ENCODE data around the gene PIAS4. TPM values are rescaled to one million over a fixed set of nuclear protein-coding genes. Genes with fewer than 3 reads are reported as not detected.
"Not testable (repeated sequence)": the region's sequence is repeated elsewhere in the genome, so short reads cannot be mapped to it uniquely, and the experiment has no call there.

PIAS4 gene
- total and polyA plus RNA-seq, 5 experiments from 2014 or later = 3.2 to 34.9 (median 4.9) TPM

- ATAC-seq (no peak), DNase-seq (no peak)
- no peaks in the 10 kb centered on the region for H3K27me3 Mint-ChIP-seq
- H3K4me1 Mint-ChIP-seq = peaks cover 14 to 55% (median 36%) of the 10 kb centered on the region in 4 donors
- H3K36me3 Mint-ChIP-seq = peaks cover 0 to 7% (median 4%) of the 10 kb centered on the region in 3 donors
- peak overlapping the region in 7 of 10 donors; percentile 9 to 93 (median 33) for H3K4me3 Mint-ChIP-seq
- POLR2A ChIA-PET = interaction anchor here (0.6 to 1.0 kb wide), 2 partner anchors 23 to 36 kb away, joined by 3 to 5 read pairs; no protein-coding TSS in a partner anchor
- H3K9me3 Mint-ChIP-seq = no peaks in the 10 kb centered on the region
- H3K27ac Mint-ChIP-seq = peak overlapping the region in 1 of 10 donors; percentile 72
These were observed 2.7 kb downstream of the PIAS4 start for GRCh38 chr19:4009990-4010807.

DNA sequence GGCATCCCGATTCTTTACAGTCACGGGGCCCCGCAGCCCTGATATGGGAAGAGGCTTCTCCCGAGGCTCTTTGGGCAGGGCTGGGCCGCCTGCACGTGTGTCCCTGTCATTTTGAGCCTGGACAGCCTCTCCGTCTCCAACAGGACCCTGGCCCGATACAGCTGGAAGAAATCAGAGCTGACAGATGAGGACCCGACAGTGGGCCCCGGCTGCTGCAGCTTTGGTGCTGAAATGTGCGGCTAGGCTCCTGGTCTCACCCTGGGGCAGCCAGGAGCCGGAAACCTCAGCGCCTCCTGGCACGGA, 3.2 kb downstream of the PIAS4 start:
- H3K9me3 Mint-ChIP-seq = no peaks in the 10 kb centered on the region
- POLR2A ChIA-PET = interaction anchor here (1.0 kb wide), 1 partner anchor 23 kb away, joined by 5 read pairs; no protein-coding TSS in a partner anchor
- DNase-seq (no peak), ATAC-seq (no peak)
- H3K4me1 Mint-ChIP-seq = peaks cover 14 to 57% (median 36%) of the 10 kb centered on the region in 4 donors
- peak overlapping the region in 2 of 10 donors; percentile 52 to 58 for H3K4me3 Mint-ChIP-seq
- H3K36me3 Mint-ChIP-seq = peaks cover 0 to 9% (median 4%) of the 10 kb centered on the region in 3 donors
- peak overlapping the region in 1 of 10 donors; percentile 87 for H3K27ac Mint-ChIP-seq
- no peaks in the 10 kb centered on the region for H3K27me3 Mint-ChIP-seq

DNA sequence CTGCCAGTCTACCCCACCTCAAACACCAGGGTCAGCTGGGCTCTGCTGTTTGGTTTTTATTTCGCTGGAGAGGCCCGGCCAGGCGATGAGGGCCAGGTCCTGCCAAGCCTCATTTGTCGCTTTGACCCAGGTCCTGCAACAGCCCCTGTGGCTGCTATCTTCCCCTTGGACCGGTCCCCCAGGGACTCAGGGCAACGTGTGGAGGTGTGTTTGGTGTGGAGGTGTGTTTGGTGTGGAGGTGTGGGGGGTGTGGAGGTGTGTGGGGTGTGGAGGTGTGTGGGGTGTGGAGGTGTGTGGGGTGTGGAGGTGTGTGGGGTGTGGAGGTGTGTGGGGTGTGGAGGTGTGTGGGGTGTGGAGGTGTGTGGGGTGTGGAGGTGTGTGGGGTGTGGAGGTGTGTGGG, 3.9 kb downstream of the PIAS4 start:
- Mint-ChIP-seq H3K36me3 (peaks cover 0 to 11% (median 4%) of the 10 kb centered on the region in 3 donors), H3K27ac (peak overlapping the region in 1 of 10 donors; percentile 71), H3K4me1 (peaks cover 14 to 59% (median 38%) of the 10 kb centered on the region in 4 donors), H3K4me3 (peak overlapping the region in 4 of 10 donors; percentile 18 to 62 (median 56))
- POLR2A ChIA-PET = interaction anchor here (0.7 to 1.0 kb wide), 3 partner anchors 8 to 44 kb away, joined by 4 to 8 read pairs (median 5); no protein-coding TSS in a partner anchor
- not testable (repeated sequence) for H3K27me3 Mint-ChIP-seq, DNase-seq, H3K9me3 Mint-ChIP-seq, ATAC-seq

DNA sequence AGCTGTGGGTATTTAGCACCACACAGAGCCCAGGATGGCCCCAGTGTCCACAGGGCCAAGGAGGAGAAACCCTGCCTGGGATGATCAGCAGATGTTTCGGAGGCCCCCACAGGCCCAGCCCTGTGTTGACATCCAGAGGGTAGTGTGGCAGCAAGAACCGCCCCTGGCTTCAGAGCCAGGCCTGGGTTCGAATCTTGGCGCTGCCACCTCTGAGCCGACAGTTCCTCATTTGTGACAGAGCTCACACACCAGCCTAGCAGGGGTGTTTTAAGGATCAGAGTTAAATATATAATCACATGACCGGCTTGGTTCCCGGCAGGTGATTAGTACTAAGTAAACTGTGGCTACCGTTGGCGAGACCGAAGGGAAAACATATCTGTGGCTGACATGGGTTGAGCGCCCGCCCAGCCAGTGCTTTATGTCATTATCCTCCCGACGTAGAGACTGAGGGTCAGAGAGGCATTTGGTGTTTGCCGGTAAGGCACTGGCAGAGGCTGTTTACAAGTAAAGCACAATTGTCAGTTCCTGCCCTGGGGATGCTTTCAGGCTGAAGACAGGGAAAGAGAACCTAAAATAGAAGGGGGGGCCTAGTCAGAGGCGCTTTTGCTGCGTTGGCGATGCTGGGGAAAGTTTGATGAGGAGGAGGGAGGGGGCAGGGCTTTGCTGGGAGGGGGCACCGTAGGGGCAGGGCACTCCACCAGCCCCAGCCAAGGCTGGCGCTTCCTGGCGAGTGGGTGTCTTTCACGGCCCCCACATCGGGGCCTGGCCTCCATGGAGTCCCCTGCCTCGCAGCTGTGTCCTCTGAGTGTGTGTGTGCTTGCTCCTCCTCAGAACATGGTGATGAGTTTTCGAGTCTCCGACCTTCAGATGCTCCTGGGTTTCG, 4.8 kb downstream of the PIAS4 start:
- Mint-ChIP-seq H3K27me3 (no peaks in the 10 kb centered on the region), H3K4me1 (peaks cover 16 to 60% (median 38%) of the 10 kb centered on the region in 4 donors), H3K36me3 (peaks cover 0 to 12% (median 4%) of the 10 kb centered on the region in 3 donors), H3K27ac (peak overlapping the region in 3 of 10 donors; percentile 40 to 64 (median 41)), H3K4me3 (peak overlapping the region in 1 of 10 donors; percentile 62), H3K9me3 (no peaks in the 10 kb centered on the region)
- DNase-seq (no peak), ATAC-seq (no peak)
- POLR2A ChIA-PET = interaction anchor here (0.7 to 0.8 kb wide), 3 partner anchors 9 to 44 kb away, joined by 3 to 8 read pairs (median 4); no protein-coding TSS in a partner anchor

DNA sequence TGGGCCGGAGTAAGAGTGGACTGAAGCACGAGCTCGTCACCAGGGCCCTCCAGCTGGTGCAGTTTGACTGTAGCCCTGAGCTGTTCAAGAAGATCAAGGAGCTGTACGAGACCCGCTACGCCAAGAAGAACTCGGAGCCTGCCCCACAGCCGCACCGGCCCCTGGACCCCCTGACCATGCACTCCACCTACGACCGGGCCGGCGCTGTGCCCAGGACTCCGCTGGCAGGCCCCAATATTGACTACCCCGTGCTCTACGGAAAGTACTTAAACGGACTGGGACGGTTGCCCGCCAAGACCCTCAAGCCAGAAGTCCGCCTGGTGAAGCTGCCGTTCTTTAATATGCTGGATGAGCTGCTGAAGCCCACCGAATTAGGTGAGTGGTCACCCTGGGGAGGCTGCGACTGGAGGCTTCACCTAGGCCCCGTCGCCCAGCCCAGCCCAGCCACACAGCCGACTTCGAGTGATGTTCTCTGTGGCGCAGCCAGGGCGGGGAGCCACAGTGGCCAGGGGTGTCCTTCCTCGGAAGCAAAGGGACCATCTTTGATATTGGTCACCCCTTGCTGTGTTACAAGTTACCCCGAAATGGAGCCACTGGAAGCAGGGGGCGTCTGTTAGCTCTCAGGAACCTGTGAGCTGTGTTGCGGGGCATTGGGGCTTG, 5.6 kb downstream of the PIAS4 start:
- H3K27me3 Mint-ChIP-seq = no peaks in the 10 kb centered on the region
- no peaks in the 10 kb centered on the region for H3K9me3 Mint-ChIP-seq
- no peak for DNase-seq
- H3K4me1 Mint-ChIP-seq = peaks cover 16 to 66% (median 38%) of the 10 kb centered on the region in 4 donors
- POLR2A ChIA-PET = interaction anchor here (0.7 to 0.8 kb wide), 2 partner anchors 22 to 23 kb away, joined by 3 read pairs; no protein-coding TSS in a partner anchor
- peak overlapping the region in 1 of 10 donors; percentile 62 for H3K4me3 Mint-ChIP-seq
- H3K27ac Mint-ChIP-seq = peak overlapping the region in 1 of 10 donors; percentile 28
- peaks cover 0 to 14% (median 4%) of the 10 kb centered on the region in 3 donors for H3K36me3 Mint-ChIP-seq
- no peak for ATAC-seq

DNA sequence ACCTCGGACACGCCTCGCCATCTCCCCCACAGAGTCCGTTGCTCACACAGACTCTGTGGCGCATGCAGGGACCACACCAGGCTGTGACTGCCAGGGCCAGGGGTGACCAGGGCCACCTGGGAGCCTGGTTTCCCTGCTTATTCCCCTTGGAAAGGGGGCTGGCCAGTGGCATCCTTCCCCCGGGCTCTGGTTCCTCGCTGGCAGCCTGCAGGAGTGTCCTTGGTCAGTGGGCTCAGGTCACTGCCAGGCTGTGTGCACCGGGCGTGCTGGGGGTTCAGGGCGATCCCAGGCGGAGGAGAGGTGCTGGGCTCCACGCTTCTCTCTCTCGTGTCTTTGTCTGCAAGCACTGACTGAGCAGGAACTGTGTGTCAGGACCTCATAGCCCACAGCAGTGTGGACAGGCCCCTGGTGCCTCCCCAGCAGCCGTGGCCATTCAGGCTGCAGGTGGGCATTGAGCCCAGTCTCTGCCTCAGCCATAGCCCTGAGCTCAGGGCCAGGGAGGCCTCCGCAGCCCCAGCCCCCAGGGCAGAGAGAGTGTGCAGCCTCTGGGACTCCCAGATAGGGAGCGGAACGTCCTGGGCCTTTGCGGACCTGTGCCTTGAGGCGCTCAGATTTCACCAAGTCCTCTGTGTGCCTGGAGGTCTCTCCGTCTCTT, 6.5 kb downstream of the PIAS4 start:
- DNase-seq = no peak
- H3K27ac Mint-ChIP-seq = no peak overlapping the region

GRCh38 chr19:4014541-4015491, 7.3 kb downstream of the PIAS4 start:
- Mint-ChIP-seq H3K36me3 (peaks cover 0 to 18% (median 4%) of the 10 kb centered on the region in 3 donors), H3K27me3 (no peaks in the 10 kb centered on the region), H3K4me3 (no peak overlapping the region), H3K4me1 (peaks cover 11 to 56% (median 28%) of the 10 kb centered on the region in 4 donors), H3K9me3 (no peaks in the 10 kb centered on the region), H3K27ac (no peak overlapping the region)
- DNase-seq = peak in 6 of 10 donors; percentile 19 to 43 (median 36)
- POLR2A ChIA-PET = interaction anchor here (0.5 to 1.2 kb wide), 2 partner anchors 15 to 27 kb away, joined by 3 to 5 read pairs; no protein-coding TSS in a partner anchor
- ATAC-seq = peak in 1 of 2 donors; percentile 62

More for the DNA sequence above, 6.5 kb downstream of the PIAS4 start:
- Mint-ChIP-seq H3K9me3 (no peaks in the 10 kb centered on the region), H3K36me3 (peaks cover 0 to 18% (median 4%) of the 10 kb centered on the region in 3 donors), H3K4me3 (no peak overlapping the region), H3K4me1 (peaks cover 13 to 64% (median 36%) of the 10 kb centered on the region in 4 donors), H3K27me3 (no peaks in the 10 kb centered on the region)
- ATAC-seq = no peak
- POLR2A ChIA-PET = interaction anchor here (0.7 to 1.2 kb wide), 2 partner anchors 16 to 24 kb away, joined by 3 to 5 read pairs; no protein-coding TSS in a partner anchor

DNA sequence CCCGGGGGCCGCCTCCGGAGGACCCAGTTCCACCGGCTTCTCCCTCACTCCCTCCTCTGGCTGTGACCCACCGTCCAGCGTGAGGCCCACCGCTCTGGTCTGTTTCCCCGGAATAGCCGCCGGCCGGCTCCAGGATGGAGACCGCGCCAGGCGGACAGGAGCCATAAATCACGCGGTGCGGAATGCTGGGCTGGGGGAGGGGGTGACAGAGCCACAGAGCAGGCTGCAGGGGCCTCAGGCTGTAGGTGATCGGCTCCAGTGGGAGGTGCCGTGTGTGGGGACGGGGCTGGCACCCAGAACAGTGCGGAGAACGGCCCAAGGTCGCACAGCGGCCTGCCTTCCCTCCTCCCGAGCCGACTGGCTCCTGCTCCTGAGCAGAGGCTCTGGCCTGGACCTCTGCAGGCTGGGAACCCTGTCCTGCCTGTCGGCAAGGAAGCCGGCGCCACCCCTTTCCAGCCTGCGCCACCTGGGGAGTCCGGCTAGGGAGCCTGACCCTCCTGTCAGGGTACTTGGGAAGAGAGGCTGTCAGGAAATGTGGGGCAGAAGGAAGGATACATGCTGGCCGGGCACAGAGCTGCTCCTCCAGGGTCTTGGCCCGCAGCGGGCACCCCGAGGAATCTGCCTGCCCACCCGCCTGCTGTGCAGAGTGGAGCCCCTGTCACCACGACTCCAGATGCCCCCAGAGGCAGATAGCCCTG, 8.3 kb downstream of the PIAS4 start:
- Mint-ChIP-seq H3K4me1 (peaks cover 9 to 51% (median 23%) of the 10 kb centered on the region in 4 donors), H3K9me3 (no peaks in the 10 kb centered on the region), H3K27ac (peak overlapping the region in 2 of 10 donors; percentile 7 to 41), H3K4me3 (peak overlapping the region in 1 of 10 donors; percentile 24), H3K36me3 (peaks cover 0 to 18% (median 4%) of the 10 kb centered on the region in 3 donors), H3K27me3 (no peaks in the 10 kb centered on the region)
- DNase-seq = no peak
- ATAC-seq = no peak
- POLR2A ChIA-PET = no interaction called here

DNA sequence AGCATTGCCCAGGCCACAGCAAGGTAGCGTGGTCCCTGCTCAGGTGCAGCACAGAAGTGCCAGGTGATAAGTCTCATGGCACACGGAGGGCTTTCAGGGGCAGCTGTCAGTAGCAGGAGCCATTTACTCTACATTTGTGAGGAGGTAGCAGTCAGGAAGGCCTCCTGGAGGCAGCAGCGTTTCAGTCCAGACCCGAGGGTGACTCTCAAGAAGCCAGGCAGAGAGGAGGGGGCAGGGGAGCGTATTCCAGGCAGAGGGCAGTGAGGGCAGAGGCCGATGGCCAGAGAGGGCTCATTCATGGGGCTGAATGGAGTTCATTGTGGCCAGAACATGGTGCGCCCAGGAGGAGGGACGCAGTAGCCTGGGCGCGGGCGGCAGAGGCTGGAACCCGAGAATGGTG, 8.9 kb downstream of the PIAS4 start:
- peaks cover 6 to 45% (median 17%) of the 10 kb centered on the region in 4 donors for H3K4me1 Mint-ChIP-seq
- no peak for ATAC-seq
- H3K27ac Mint-ChIP-seq = peak overlapping the region in 2 of 10 donors; percentile 7 to 41
- no peaks in the 10 kb centered on the region for H3K9me3 Mint-ChIP-seq
- peaks cover 0 to 16% (median 6%) of the 10 kb centered on the region in 3 donors for H3K36me3 Mint-ChIP-seq
- no peak for DNase-seq
- POLR2A ChIA-PET = no interaction called here
- H3K4me3 Mint-ChIP-seq = peak overlapping the region in 2 of 10 donors; percentile 10 to 24
- H3K27me3 Mint-ChIP-seq = no peaks in the 10 kb centered on the region
